NCI-H526 treated with DMSO at 0.1 percent for 48 hours (cell line): ENCODE measurements around the gene CDC123.
"Not testable (repeated sequence)": the region's sequence is repeated elsewhere in the genome, so short reads cannot be mapped to it uniquely, and the experiment has no call there.

Experiments
- DNase-seq: peaks from one replicate; lab custom pipeline; 2025; lab: John Stamatoyannopoulos, UW

The CDC123 gene

DNA sequence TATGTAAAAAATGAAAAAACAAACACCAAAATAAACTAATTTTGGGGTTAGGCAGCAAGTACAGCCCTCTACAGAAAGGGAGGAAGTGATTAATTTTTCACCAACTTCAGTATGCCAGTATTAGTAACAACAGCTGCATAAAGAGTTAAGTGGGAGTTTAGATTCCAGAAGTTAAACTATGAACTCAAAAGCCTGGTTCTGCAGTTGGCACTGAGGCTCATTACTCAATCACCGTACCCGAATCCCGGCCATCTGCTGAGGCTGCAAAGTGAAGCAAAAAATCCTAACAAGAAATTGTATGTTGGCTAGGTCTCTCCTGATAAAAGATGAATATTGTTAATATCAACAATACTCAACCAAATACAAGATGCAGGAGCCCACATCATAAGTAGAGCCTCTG, 4.3 kb upstream of the CDC123 start:
- no peak for DNase-seq

GRCh38 chr10:12193193-12193592, 2.8 kb upstream of the CDC123 start:
- no peak for DNase-seq

DNA sequence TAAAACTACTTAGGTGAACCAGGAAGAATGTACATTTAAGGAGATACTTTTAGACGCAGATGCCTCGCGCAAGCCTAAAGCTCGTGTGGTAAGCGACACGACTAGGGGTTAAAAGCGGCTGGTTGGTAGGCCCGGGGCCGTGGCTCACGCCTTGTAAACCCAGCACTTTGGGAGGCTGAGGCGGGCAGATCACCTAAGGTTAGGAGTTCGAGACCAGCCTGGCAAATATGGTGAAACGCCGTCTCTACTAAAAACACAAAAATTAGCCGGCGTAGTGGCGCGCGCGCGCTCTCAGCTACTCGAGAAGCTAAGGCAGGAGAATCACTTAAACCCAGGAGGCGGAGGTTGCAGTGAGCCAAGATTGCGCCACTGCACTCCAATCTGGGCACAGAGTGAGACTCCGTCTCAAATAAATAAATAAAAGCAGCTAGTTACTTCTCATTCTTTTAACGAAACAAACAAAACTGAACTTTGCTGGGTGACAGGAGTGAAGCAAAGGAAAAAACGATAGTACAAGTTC, 1.2 kb upstream of the CDC123 start:
- no peak for DNase-seq

DNA sequence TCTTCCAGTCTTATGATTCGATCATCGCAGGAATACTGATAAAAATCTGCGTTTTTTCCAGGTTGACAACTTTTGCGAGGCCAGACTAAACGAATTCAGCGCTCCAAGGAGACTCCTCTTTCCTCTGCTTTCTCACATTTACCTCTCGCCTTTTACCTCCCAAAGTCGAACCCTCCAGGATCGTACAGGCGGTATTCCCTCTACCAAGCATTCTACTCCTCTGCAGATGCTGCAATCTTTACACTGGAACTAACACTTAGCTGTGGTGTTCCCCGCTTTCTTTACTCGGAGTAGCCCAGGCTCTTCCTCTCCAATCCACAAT, 746 bp upstream of the CDC123 start:
- no peak for DNase-seq

DNA sequence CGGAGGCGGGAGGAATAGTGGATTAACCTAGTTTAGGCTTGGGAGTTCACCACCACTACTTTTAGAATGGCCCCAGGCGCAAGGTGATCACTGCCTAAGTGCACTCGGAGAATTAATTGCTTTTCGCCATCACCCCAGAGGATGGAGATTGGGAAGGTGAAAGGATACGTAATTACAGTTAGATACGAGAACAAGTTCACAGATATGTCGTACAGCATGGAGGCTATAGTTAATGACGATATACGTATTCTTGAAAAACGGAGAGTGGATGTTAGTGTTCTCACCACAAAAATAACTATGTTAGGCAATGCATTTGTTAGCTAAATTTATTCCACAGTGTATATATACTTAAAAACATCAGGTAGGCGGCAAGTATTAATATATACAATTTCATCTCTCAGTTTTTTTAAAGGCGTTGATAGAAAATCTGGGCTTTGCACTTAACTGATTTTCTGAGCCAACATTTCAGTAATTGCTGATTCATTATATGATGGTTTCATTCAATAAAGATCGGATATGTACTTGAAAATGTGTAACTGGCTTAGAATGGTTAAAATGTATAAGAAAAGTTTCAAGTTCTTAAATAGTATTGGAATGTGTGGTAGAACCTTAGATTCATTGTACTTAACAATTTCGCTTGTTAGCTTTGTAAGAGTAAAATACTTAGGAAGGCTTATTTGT, 683 bp downstream of the CDC123 start:
- no peak for DNase-seq

DNA sequence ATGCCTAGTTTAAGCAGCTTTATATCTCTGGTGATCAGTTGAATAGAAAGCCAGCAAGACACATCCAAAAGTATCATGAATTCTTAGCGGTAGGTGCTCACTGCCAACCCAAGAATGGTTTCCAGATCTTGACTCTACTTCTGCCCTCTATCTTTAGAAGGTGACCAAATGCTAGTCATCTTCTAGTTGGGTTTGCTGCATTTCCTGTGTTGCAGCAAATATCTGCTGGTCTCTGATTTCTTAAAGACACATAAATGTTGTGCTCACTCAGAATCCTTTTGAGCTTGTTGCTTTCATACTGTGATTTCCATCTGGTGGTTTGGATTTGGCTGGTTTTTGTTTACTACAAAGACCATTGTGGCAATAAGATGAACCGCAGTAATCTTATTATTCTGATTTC, 2.2 kb downstream of the CDC123 start:
- no peak for DNase-seq

GRCh38 chr10:12200850-12201249, 4.9 kb downstream of the CDC123 start:
- no peak for DNase-seq

DNA sequence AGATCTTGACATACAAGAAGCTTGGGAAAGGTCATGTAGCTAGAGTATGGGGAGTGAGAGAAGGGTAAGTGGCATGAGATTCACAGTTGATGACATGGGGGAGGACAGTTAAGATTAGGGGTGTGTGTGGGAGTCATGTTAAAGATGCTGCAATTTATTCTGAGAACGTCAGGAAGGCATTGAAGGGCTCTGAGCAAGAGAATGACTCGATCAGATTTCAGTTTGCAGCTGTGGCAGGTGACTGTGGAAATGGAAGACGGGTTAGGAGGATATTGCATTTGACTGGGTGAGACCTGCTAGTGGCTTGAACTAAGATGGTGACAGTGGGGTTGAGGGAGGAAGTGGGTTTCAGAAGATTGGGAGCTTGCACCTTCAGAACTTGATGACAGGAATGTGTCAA, 5.6 kb downstream of the CDC123 start:
- DNase-seq: no peak

GRCh38 chr10:12202226-12202625, 6.2 kb downstream of the CDC123 start:
- DNase-seq: no peak

DNA sequence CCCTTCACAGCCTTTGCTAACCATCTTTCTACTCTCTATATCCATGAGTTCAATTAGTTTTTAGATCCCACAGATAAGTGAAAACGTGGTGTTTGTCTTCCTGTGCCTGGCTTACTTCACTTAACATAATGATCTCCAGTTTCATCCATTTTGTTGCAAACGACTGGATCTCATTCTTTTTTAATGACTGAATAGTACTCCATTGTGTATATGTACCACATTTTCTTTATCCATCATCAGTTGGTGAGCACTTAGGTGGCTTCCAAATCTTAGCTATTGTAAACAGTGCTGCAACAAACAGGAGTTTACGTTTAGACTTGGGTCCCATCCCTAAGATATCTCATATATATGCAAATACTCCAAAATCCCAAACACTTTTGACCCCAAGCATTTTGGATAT, 9.1 kb downstream of the CDC123 start:
- DNase-seq: no peak

GRCh38 chr10:12207114-12207513, 11.1 kb downstream of the CDC123 start:
- no peak for DNase-seq

GRCh38 chr10:12208460-12208859, 12.5 kb downstream of the CDC123 start:
- no peak for DNase-seq

- peak; percentile 1 for DNase-seq
Observed at GRCh38 chr10:12212454-12212853, 16.5 kb downstream of the CDC123 start.

DNA sequence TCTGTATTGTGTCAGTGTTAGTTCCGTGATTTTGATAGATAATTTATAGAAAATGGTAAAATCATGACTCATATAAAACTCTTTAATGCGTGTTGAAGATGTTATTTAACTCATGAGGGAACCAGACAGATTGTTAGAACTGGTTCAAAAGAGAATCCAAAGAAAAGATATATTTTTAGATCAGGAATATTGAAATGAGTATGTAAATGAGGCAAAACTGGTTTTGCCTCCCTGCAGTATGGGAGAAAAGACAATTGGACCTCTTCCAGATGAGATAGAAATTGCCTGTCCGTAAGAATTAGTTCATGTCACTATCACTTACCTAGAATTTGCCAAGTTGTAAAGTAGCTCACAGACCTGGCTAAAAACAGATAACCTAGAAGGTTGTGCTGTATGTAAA, 17.6 kb downstream of the CDC123 start:
- DNase-seq: peak; percentile 33

DNA sequence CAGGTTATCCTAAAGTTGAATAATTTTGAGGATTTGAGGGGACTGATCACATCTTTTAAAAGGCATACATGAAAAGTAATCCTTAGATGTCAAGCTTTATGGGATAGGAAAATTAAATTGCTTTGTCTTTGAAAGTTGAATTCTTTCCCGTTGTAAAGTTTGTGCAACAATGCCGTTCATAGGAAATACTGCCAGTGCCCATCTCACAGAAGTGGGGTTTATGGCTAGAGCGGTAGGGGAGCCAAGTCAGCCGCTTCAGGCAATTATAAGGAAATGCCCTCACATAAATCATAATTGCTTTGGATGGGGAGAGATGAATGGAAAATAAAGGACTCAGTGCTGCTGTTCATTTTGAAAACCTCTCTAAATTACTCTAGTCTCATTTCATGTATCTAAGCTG, 18.1 kb downstream of the CDC123 start:
- no peak for DNase-seq

- peak; percentile 17 for DNase-seq
Observed at GRCh38 chr10:12214763-12215218, 18.8 kb downstream of the CDC123 start.

DNA sequence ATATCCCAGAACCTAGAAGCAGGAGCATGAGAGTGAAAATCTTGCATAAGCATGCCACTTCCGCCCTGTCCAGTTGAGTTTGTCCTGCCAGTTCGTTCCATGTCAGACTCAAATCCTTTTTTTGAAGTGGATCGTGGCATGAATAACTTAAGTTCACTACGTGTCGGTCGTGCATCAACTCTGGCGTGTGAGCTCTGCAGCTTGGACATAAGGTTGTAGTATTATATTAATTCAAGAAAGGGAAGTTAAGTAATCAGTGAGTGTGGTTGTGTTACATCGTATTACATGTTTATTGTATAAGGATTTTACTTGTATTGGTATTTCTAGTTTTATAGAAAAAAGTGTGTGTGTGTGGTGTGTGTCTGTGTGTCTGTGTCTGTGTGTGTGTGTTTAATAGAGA, 23.0 kb downstream of the CDC123 start:
- no peak for DNase-seq

- DNase-seq: no peak
Observed at GRCh38 chr10:12221323-12222298, 25.6 kb downstream of the CDC123 start.

GRCh38 chr10:12225444-12225843, 29.5 kb downstream of the CDC123 start:
- DNase-seq: no peak

GRCh38 chr10:12226438-12226837, 30.4 kb downstream of the CDC123 start:
- not testable (repeated sequence) for DNase-seq

DNA sequence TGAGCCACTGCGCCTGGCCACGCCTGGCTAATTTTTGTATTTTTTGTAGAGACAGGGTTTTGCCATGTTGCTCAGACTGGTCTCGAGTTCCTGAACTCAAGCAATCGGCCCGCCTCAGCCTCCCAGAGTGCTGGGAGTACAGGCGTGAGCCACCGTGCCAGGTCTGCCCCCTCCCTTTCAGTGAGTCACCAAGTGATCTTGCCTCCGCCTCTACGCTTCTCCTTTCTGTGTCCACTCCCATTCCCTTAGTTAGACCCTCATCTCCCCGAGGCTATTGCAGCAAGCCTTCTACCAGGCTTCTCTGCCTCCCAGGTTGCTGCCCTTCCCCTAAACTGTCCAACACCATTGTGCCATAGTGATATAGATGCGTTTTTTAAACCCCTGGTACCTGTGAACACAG, 32.9 kb downstream of the CDC123 start:
- DNase-seq: no peak

- not testable (repeated sequence) for DNase-seq
Observed at GRCh38 chr10:12234687-12235086, 38.7 kb downstream of the CDC123 start.

GRCh38 chr10:12235116-12235694, 39.2 kb downstream of the CDC123 start:
- no peak for DNase-seq
